Parathyroid adenoma (tissue), 2 donors: ENCODE measurements around the gene ZBTB38.
A peak's percentile ranks its signal among the peaks of the same experiment; 100 is the strongest.

Experiments used
- H2AFZ ChIP-seq: fragments of 300-600 bp; sonication (generic); one replicate; pipeline ENCODE4 v1.7.0; 2017; ENCODE audit warnings: antibody characterized with exemption, mild to moderate bottlenecking
- H3K27ac ChIP-seq: fragments of 300-600 bp; sonication (generic); one replicate; pipeline ENCODE4 v1.7.0; 2017
- H3K27me3 ChIP-seq: fragments of 300-600 bp; sonication (generic); one replicate; pipeline ENCODE4 v1.7.0; 2017; ENCODE audit warnings: low read length; ENCODE audit not compliant: control insufficient read depth, insufficient read depth
- H3K36me3 ChIP-seq: fragments of 300-600 bp; sonication (generic); one replicate; pipeline ENCODE4 v1.7.0; 2017; ENCODE audit warnings: low read length; ENCODE audit not compliant: control insufficient read depth, insufficient read depth
- H3K4me1 ChIP-seq: fragments of 300-600 bp; sonication (generic); one replicate; pipeline ENCODE4 v1.7.0; 2017; ENCODE audit warnings: control low read depth
- H3K4me2 ChIP-seq: fragments of 300-600 bp; sonication (generic); one replicate; pipeline ENCODE4 v1.7.0; 2017; ENCODE audit warnings: low read length
- H3K4me3 ChIP-seq: fragments of 300-600 bp; sonication (generic); one replicate; pipeline ENCODE4 v1.7.0; 2017; ENCODE audit warnings: low read depth, low read length
- H3K79me2 ChIP-seq: fragments of 300-600 bp; sonication (generic); one replicate; pipeline ENCODE4 v1.7.0; 2017; ENCODE audit warnings: control low read depth
- H3K9ac ChIP-seq: fragments of 300-600 bp; sonication (generic); one replicate; pipeline ENCODE4 v1.7.0; 2017; ENCODE audit warnings: mild to moderate bottlenecking
- H3K9me3 ChIP-seq: fragments of 300-600 bp; sonication (generic); one replicate; pipeline ENCODE4 v1.7.0; 2017; ENCODE audit warnings: low read length; ENCODE audit not compliant: control insufficient read depth
- CTCF ChIP-seq: fragments of 300-600 bp; sonication (generic); IDR thresholded peaks from one replicate; pipeline ENCODE4 v1.7.0; 2017; ENCODE audit warnings: antibody characterized with exemption, mild to moderate bottlenecking
- donor health status: primary hyperparathyroidism.

ZBTB38 gene

DNA sequence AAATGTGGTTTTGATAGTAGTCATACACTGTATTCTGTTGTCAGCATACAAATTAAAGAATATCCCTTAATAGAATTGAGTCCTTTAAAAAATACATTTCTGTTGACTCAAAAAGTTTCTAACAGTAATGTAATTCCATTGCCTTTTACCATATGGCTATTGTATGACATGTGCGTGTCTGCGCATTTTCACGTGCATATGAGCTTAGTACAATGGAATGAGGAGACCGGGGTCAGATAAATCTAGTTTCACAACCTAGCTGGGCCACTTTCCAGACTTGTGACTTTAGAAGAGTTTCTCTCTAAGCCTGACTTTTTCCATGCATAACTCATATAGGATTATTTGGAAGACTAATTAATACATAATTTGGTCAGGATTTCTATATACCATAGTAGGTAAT, 38.7 kb downstream of the ZBTB38 start:
- TF ChIP-seq CTCF, result no peak
- H3K4me1 ChIP-seq, result peaks cover 40% of the 10 kb centered on the region

DNA sequence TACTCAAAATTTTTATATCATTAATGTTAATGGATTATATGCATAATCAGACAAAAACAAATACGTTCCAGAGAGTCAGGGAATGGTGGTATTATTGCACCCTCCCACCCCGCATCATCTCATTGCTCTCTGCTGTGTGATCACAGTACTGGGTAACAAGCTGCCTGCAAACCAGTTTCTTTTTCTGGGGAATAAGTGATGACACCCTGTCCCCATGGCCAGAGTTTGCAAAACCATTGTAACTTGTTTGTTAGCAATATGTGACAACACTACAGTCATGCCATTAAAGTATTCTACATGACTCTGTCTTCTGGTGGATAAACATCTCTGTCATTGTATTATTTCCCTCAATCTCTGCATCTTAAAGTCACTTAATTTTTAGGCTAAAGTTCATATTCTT, 39.5 kb downstream of the ZBTB38 start:
- Histone ChIP-seq H3K36me3 (no peaks in the 10 kb centered on the region), H3K4me2 (no peak overlapping the region), H2AFZ (no peak overlapping the region), H3K4me1 (peaks cover 45% of the 10 kb centered on the region), H3K27me3 (no peaks in the 10 kb centered on the region), H3K9ac (no peak overlapping the region), H3K9me3 (no peaks in the 10 kb centered on the region), H3K27ac (peak overlapping the region; percentile 9), H3K79me2 (peaks cover 3% of the 10 kb centered on the region), H3K4me3 (no peak overlapping the region)
- no peak for TF ChIP-seq CTCF

More for the DNA sequence above, 38.7 kb downstream of the ZBTB38 start:
- Histone ChIP-seq H3K79me2 (peaks cover 2% of the 10 kb centered on the region), H3K27ac (peak overlapping the region; percentile 43), H3K4me3 (no peak overlapping the region), H2AFZ (no peak overlapping the region), H3K36me3 (no peaks in the 10 kb centered on the region), H3K9ac (no peak overlapping the region), H3K9me3 (no peaks in the 10 kb centered on the region), H3K27me3 (no peaks in the 10 kb centered on the region), H3K4me2 (no peak overlapping the region)

- no peak for TF ChIP-seq CTCF
- no peaks in the 10 kb centered on the region for H3K27me3 ChIP-seq
- H3K36me3 ChIP-seq, result no peaks in the 10 kb centered on the region
- H3K27ac ChIP-seq, result peak overlapping the region; percentile 93
- H3K9me3 ChIP-seq, result no peaks in the 10 kb centered on the region
- no peak overlapping the region for H3K4me3 ChIP-seq
- no peak overlapping the region for H2AFZ ChIP-seq
- H3K9ac ChIP-seq, result no peak overlapping the region
- peaks cover 52% of the 10 kb centered on the region for H3K4me1 ChIP-seq
- H3K79me2 ChIP-seq, result peaks cover 11% of the 10 kb centered on the region
- H3K4me2 ChIP-seq, result no peak overlapping the region
Measured at GRCh38 chr3:141408596-141408995, 40.3 kb downstream of the ZBTB38 start.

GRCh38 chr3:141409940-141410241, 41.6 kb downstream of the ZBTB38 start:
- Histone ChIP-seq H3K79me2 (peaks cover 24% of the 10 kb centered on the region), H3K27me3 (no peaks in the 10 kb centered on the region), H3K9me3 (no peaks in the 10 kb centered on the region), H3K36me3 (no peaks in the 10 kb centered on the region), H3K4me3 (no peak overlapping the region), H3K4me2 (peak overlapping the region; percentile 45), H3K9ac (no peak overlapping the region), H2AFZ (no peak overlapping the region), H3K4me1 (peaks cover 62% of the 10 kb centered on the region), H3K27ac (peak overlapping the region; percentile 93)
- TF ChIP-seq CTCF, result no peak

GRCh38 chr3:141410408-141410807, 42.1 kb downstream of the ZBTB38 start:
- H3K27me3 ChIP-seq, result no peaks in the 10 kb centered on the region
- peak overlapping the region; percentile 93 for H3K27ac ChIP-seq
- H2AFZ ChIP-seq, result peak overlapping the region; percentile 65
- peak; percentile 31 for TF ChIP-seq CTCF
- peak overlapping the region; percentile 45 for H3K4me2 ChIP-seq
- no peaks in the 10 kb centered on the region for H3K9me3 ChIP-seq
- H3K4me3 ChIP-seq, result no peak overlapping the region
- H3K36me3 ChIP-seq, result no peaks in the 10 kb centered on the region
- no peak overlapping the region for H3K9ac ChIP-seq
- peaks cover 29% of the 10 kb centered on the region for H3K79me2 ChIP-seq
- peaks cover 62% of the 10 kb centered on the region for H3K4me1 ChIP-seq
